CD8-positive, alpha-beta memory T cell (primary cell): ENCODE measurements around the gene KIF26A. TPM values are rescaled to one million over a fixed set of nuclear protein-coding genes. Genes with fewer than 3 reads are reported as not detected.

Experiments
- CTCF ChIA-PET: fragments of 350-600 bp; sonication (Branson Sonifier 250); formaldehyde crosslinking; loops from one replicate; lab custom pipeline; 2021; ENCODE audit warnings: antibody characterized with exemption; lab: Charles Lee
- POLR2A ChIA-PET: fragments of 350-600 bp; sonication (Branson Sonifier 250); formaldehyde crosslinking; loops from one replicate; lab custom pipeline; 2021; ENCODE audit warnings: antibody characterized with exemption; lab: Charles Lee
- DNase-seq, 5 donors: peaks; one replicate each; pipeline versions ENCODE4 v3.0.0 to v3.0.0-alpha.2; 2020 to 2022; ENCODE audit warnings: mixed read lengths in 1 of 5
- H3K27ac ChIP-seq: one replicate; pipeline ENCODE4 v1.7.0; 2013; ENCODE audit warnings: low read depth, mild to moderate bottlenecking, low read length, moderate library complexity
- H3K27me3 ChIP-seq: 2 replicates; pipeline ENCODE4 v1.7.0; 2013; ENCODE audit warnings: low read length, mild to moderate bottlenecking; ENCODE audit not compliant: insufficient read depth, poor library complexity, severe bottlenecking
- H3K36me3 ChIP-seq: 2 replicates; pipeline ENCODE4 v1.7.0; 2013; ENCODE audit warnings: mild to moderate bottlenecking, low read length, moderate library complexity; ENCODE audit not compliant: insufficient read depth
- H3K4me1 ChIP-seq: 2 replicates; pipeline ENCODE4 v1.7.0; 2013; ENCODE audit warnings: mild to moderate bottlenecking, low read length, moderate library complexity; ENCODE audit not compliant: insufficient read depth
- H3K4me3 ChIP-seq: 2 replicates; pipeline ENCODE4 v1.7.0; 2013; ENCODE audit warnings: mild to moderate bottlenecking, low read length
- H3K9me3 ChIP-seq: 2 replicates; pipeline ENCODE4 v1.7.0; 2013; ENCODE audit warnings: mild to moderate bottlenecking, low read length
- H3K27ac Mint-ChIP-seq, 8 donors: one replicate each; pipeline ENCODE4 v1.8.0; 2020 to 2021; ENCODE audit warnings: mixed read lengths in 8 of 8, mild to moderate bottlenecking in 6 of 8, inconsistent platforms in 3 of 8, moderate library complexity in 3 of 8
- H3K27me3 Mint-ChIP-seq, 2 donors: one replicate each; pipeline ENCODE4 v1.8.0; 2020 to 2021; ENCODE audit warnings: mixed read lengths in 2 of 2, mild to moderate bottlenecking in 1 of 2, moderate library complexity in 1 of 2
- H3K36me3 Mint-ChIP-seq, 3 donors: one replicate each; pipeline ENCODE4 v1.8.0; 2020 to 2021; ENCODE audit warnings: mixed read lengths in 3 of 3, inconsistent platforms in 1 of 3, mild to moderate bottlenecking in 1 of 3
- H3K4me1 Mint-ChIP-seq, 3 donors: one replicate each; pipeline ENCODE4 v1.8.0; 2020 to 2021; ENCODE audit warnings: mixed read lengths in 3 of 3, inconsistent platforms in 1 of 3, mild to moderate bottlenecking in 1 of 3
- H3K4me3 Mint-ChIP-seq, 7 donors: one replicate each; pipeline ENCODE4 v1.8.0; 2020 to 2021; ENCODE audit warnings: mixed read lengths in 7 of 7, mild to moderate bottlenecking in 6 of 7, moderate library complexity in 4 of 7, inconsistent platforms in 2 of 7
- H3K9me3 Mint-ChIP-seq, 5 donors: one replicate each; pipeline ENCODE4 v1.8.0; 2020 to 2022; ENCODE audit warnings: mixed read lengths in 5 of 5, mild to moderate bottlenecking in 3 of 5, moderate library complexity in 2 of 5, inconsistent platforms in 1 of 5
- polyA plus RNA-seq: library from polyadenylated mRNA; unstranded; fragments of 300-500 nt; fragmentation: Illumina TruSeq; gene quantifications from one replicate; pipeline ENCODE4 v1.2.3, GENCODE V29; 2021
- total RNA-seq, 2 experiments: library from RNA; stranded (reverse); gene quantifications; one replicate each; pipeline ENCODE4 v1.2.3, GENCODE V29; 2021

The KIF26A gene
- total and polyA plus RNA-seq, 3 experiments from 2014 or later, result 0.15 to 0.20 TPM; not detected in 1

- CTCF ChIA-PET, result no interaction called here
- H3K36me3 ChIP-seq, result no peaks in the 10 kb centered on the region
- Mint-ChIP-seq H3K4me1 (no peaks in the 10 kb centered on the region), H3K27me3 (no peaks in the 10 kb centered on the region), H3K36me3 (no peaks in the 10 kb centered on the region), H3K9me3 (no peaks in the 10 kb centered on the region), H3K4me3 (no peak overlapping the region), H3K27ac (no peak overlapping the region)
- H3K9me3 ChIP-seq, result no peaks in the 10 kb centered on the region
- H3K4me3 ChIP-seq, result no peak overlapping the region
- POLR2A ChIA-PET, result no interaction called here
- DNase-seq, result peak in 1 of 5 donors; percentile 39
- no peaks in the 10 kb centered on the region for H3K27me3 ChIP-seq
- no peaks in the 10 kb centered on the region for H3K4me1 ChIP-seq
- no peak overlapping the region for H3K27ac ChIP-seq
Observed at GRCh38 chr14:104108570-104109541, 29.5 kb upstream of the KIF26A start.

- Histone ChIP-seq H3K9me3 (no peaks in the 10 kb centered on the region), H3K27me3 (no peaks in the 10 kb centered on the region), H3K27ac (no peak overlapping the region), H3K4me1 (no peaks in the 10 kb centered on the region), H3K36me3 (no peaks in the 10 kb centered on the region), H3K4me3 (no peak overlapping the region)
- no peaks in the 10 kb centered on the region for H3K9me3 Mint-ChIP-seq
- ChIA-PET CTCF (no interaction called here), POLR2A (no interaction called here)
- H3K27ac Mint-ChIP-seq, result no peak overlapping the region
- no peak overlapping the region for H3K4me3 Mint-ChIP-seq
- H3K36me3 Mint-ChIP-seq, result no peaks in the 10 kb centered on the region
- H3K4me1 Mint-ChIP-seq, result no peaks in the 10 kb centered on the region
- DNase-seq, result peak in 1 of 5 donors; percentile 4
- H3K27me3 Mint-ChIP-seq, result peaks cover 0 to 4% of the 10 kb centered on the region in 2 donors
Observed at GRCh38 chr14:104109731-104110361, 28.5 kb upstream of the KIF26A start.

GRCh38 chr14:104110491-104111209 is 27.7 kb upstream of the KIF26A start:
- Histone ChIP-seq H3K36me3 (no peaks in the 10 kb centered on the region), H3K4me1 (no peaks in the 10 kb centered on the region), H3K27me3 (no peaks in the 10 kb centered on the region), H3K27ac (no peak overlapping the region), H3K4me3 (no peak overlapping the region), H3K9me3 (no peaks in the 10 kb centered on the region)
- Mint-ChIP-seq H3K9me3 (no peaks in the 10 kb centered on the region), H3K4me3 (no peak overlapping the region), H3K4me1 (peaks cover 0 to 3% (median 0%) of the 10 kb centered on the region in 3 donors), H3K36me3 (no peaks in the 10 kb centered on the region), H3K27ac (no peak overlapping the region), H3K27me3 (peaks cover 6 to 12% of the 10 kb centered on the region in 2 donors)
- ChIA-PET POLR2A (no interaction called here), CTCF (no interaction called here)
- peak in 1 of 5 donors; percentile 29 for DNase-seq

- ChIA-PET POLR2A (no interaction called here), CTCF (no interaction called here)
- Mint-ChIP-seq H3K27ac (no peak overlapping the region), H3K27me3 (peaks cover 9 to 18% of the 10 kb centered on the region in 2 donors), H3K9me3 (no peaks in the 10 kb centered on the region), H3K4me1 (peaks cover 0 to 8% (median 0%) of the 10 kb centered on the region in 3 donors), H3K4me3 (no peak overlapping the region), H3K36me3 (no peaks in the 10 kb centered on the region)
- no peaks in the 10 kb centered on the region for H3K27me3 ChIP-seq
- H3K4me3 ChIP-seq, result no peak overlapping the region
- DNase-seq, result peak in 1 of 5 donors; percentile 44
- no peaks in the 10 kb centered on the region for H3K36me3 ChIP-seq
- H3K27ac ChIP-seq, result no peak overlapping the region
- no peaks in the 10 kb centered on the region for H3K4me1 ChIP-seq
- no peaks in the 10 kb centered on the region for H3K9me3 ChIP-seq
Observed at GRCh38 chr14:104111301-104112112, 26.9 kb upstream of the KIF26A start.

- CTCF ChIA-PET, result no interaction called here
- H3K4me3 Mint-ChIP-seq, result no peak overlapping the region
- POLR2A ChIA-PET, result no interaction called here
Observed at GRCh38 chr14:104112113-104112505, 26.3 kb upstream of the KIF26A start.

GRCh38 chr14:104112609-104113571 is 25.5 kb upstream of the KIF26A start:
- ChIA-PET POLR2A (no interaction called here), CTCF (no interaction called here)
- Mint-ChIP-seq H3K27me3 (peaks cover 9 to 18% of the 10 kb centered on the region in 2 donors), H3K36me3 (no peaks in the 10 kb centered on the region), H3K9me3 (no peaks in the 10 kb centered on the region), H3K27ac (no peak overlapping the region), H3K4me3 (no peak overlapping the region), H3K4me1 (peaks cover 0 to 8% (median 0%) of the 10 kb centered on the region in 3 donors)
- DNase-seq, result peak in 1 of 5 donors; percentile 30
- Histone ChIP-seq H3K27ac (no peak overlapping the region), H3K36me3 (no peaks in the 10 kb centered on the region), H3K9me3 (no peaks in the 10 kb centered on the region), H3K4me1 (no peaks in the 10 kb centered on the region), H3K27me3 (no peaks in the 10 kb centered on the region), H3K4me3 (no peak overlapping the region)

More at GRCh38 chr14:104112113-104112505, 26.3 kb upstream of the KIF26A start:
- DNase-seq, result no peak
- H3K27me3 Mint-ChIP-seq, result peaks cover 9 to 18% of the 10 kb centered on the region in 2 donors
- no peaks in the 10 kb centered on the region for H3K9me3 ChIP-seq
- H3K4me1 Mint-ChIP-seq, result peaks cover 0 to 8% (median 0%) of the 10 kb centered on the region in 3 donors
- no peaks in the 10 kb centered on the region for H3K36me3 Mint-ChIP-seq
- no peak overlapping the region for H3K27ac ChIP-seq
- H3K36me3 ChIP-seq, result no peaks in the 10 kb centered on the region
- H3K4me3 ChIP-seq, result no peak overlapping the region
- no peaks in the 10 kb centered on the region for H3K4me1 ChIP-seq
- H3K9me3 Mint-ChIP-seq, result no peaks in the 10 kb centered on the region
- H3K27ac Mint-ChIP-seq, result no peak overlapping the region
- no peaks in the 10 kb centered on the region for H3K27me3 ChIP-seq
